NCI-H2196 treated with DMSO at 0.1 percent for 48 hours (cell line): ENCODE results near the gene FDXR.

ENCODE experiments used
- DNase-seq: peaks from one replicate; lab custom pipeline; 2025; ENCODE audit not compliant: unreplicated experiment; lab: John Stamatoyannopoulos, UW

Gene FDXR

GRCh38 chr17:74839990-74840852, 32.6 kb downstream of the FDXR start:
- DNase-seq = no peak

- no peak for DNase-seq
These were observed 34.5 kb downstream of the FDXR start for GRCh38 chr17:74838274-74838673.

- DNase-seq = no peak
These were observed 35.9 kb downstream of the FDXR start for GRCh38 chr17:74836691-74837467.

GRCh38 chr17:74836191-74836590, 36.6 kb downstream of the FDXR start:
- DNase-seq = no peak

GRCh38 chr17:74833501-74834377, 39.1 kb downstream of the FDXR start:
- no peak for DNase-seq

- DNase-seq = no peak
These were observed 40.4 kb downstream of the FDXR start for GRCh38 chr17:74832421-74832820.

GRCh38 chr17:74831444-74832146, 41.2 kb downstream of the FDXR start:
- no peak for DNase-seq

- no peak for DNase-seq
These were observed 41.9 kb downstream of the FDXR start for GRCh38 chr17:74830861-74831260.

GRCh38 chr17:74827800-74828199, 45.0 kb downstream of the FDXR start:
- no peak for DNase-seq

GRCh38 chr17:74825952-74826719, 46.7 kb downstream of the FDXR start:
- DNase-seq = no peak

GRCh38 chr17:74824961-74825627, 47.7 kb downstream of the FDXR start:
- DNase-seq = no peak

GRCh38 chr17:74822939-74823367, 49.8 kb downstream of the FDXR start:
- DNase-seq = no peak

GRCh38 chr17:74822335-74822938, 50.4 kb downstream of the FDXR start:
- no peak for DNase-seq

GRCh38 chr17:74821655-74822334, 51.0 kb downstream of the FDXR start:
- no peak for DNase-seq

GRCh38 chr17:74819801-74820436, 52.9 kb downstream of the FDXR start:
- DNase-seq = no peak

- no peak for DNase-seq
These were observed 54.4 kb downstream of the FDXR start for GRCh38 chr17:74818291-74818938.

- no peak for DNase-seq
These were observed 55.7 kb downstream of the FDXR start for GRCh38 chr17:74816905-74817620.
